HEK293T (cell line): ENCODE data around the gene TMEM50A.
"Not testable (repeated sequence)": the region's sequence is repeated elsewhere in the genome, so short reads cannot be mapped to it uniquely, and the experiment has no call there.

ENCODE experiments used
- BHLHE40 ChIP-seq: fragments of 450-650 bp; IDR thresholded peaks from 2 replicates; pipeline ENCODE4 v1.6.1; 2016; ENCODE audit warnings: mild to moderate bottlenecking, moderate library complexity, borderline replicate concordance
- ELF4 ChIP-seq: fragments of 450-650 bp; IDR thresholded peaks from 2 replicates; pipeline ENCODE4 v1.6.1; 2017; ENCODE audit warnings: antibody characterized with exemption
- FOXA1 ChIP-seq: fragments of 450-650 bp; IDR thresholded peaks from 2 replicates; pipeline ENCODE4 v1.6.1; 2016; ENCODE audit warnings: mild to moderate bottlenecking
- FOXK2 ChIP-seq: fragments of 450-650 bp; IDR thresholded peaks from 2 replicates; pipeline ENCODE4 v1.6.1; 2016; ENCODE audit warnings: mild to moderate bottlenecking
- FOXM1 ChIP-seq: fragments of 450-650 bp; IDR thresholded peaks from 2 replicates; pipeline ENCODE4 v1.6.1; 2017; ENCODE audit warnings: mild to moderate bottlenecking, borderline replicate concordance
- HDGF ChIP-seq: fragments of 450-650 bp; IDR thresholded peaks from 2 replicates; pipeline ENCODE4 v1.6.1; 2017; ENCODE audit warnings: antibody characterized with exemption, borderline replicate concordance
- L3MBTL2 ChIP-seq: fragments of 450-650 bp; conservative IDR thresholded peaks from 2 replicates; pipeline ENCODE4 v1.6.1; 2016; ENCODE audit warnings: mild to moderate bottlenecking
- LEF1 ChIP-seq: fragments of 450-650 bp; IDR thresholded peaks from 2 replicates; pipeline ENCODE4 v1.6.1; 2017; ENCODE audit warnings: mild to moderate bottlenecking, borderline replicate concordance
- NFRKB ChIP-seq: fragments of 450-650 bp; IDR thresholded peaks from 2 replicates; pipeline ENCODE4 v1.6.1; 2016; ENCODE audit warnings: mild to moderate bottlenecking, moderate library complexity
- SP1 ChIP-seq: fragments of 450-650 bp; IDR thresholded peaks from 2 replicates; pipeline ENCODE4 v1.6.1; 2017
- TARDBP ChIP-seq: fragments of 450-650 bp; IDR thresholded peaks from 2 replicates; pipeline ENCODE4 v1.6.1; 2016
- ZNF384 ChIP-seq: fragments of 450-650 bp; IDR thresholded peaks from 2 replicates; pipeline ENCODE4 v1.6.1; 2016

- not testable (repeated sequence) for TF ChIP-seq FOXM1, ELF4, BHLHE40, SP1, LEF1, NFRKB, L3MBTL2, ZNF384, HDGF, FOXA1, FOXK2, TARDBP
These were observed 71.7 kb downstream of the TMEM50A start for GRCh38 chr1:25409641-25410427.
